Melanocyte of skin (primary cell): ENCODE measurements around the gene TBL2. TPM values are rescaled to one million over a fixed set of nuclear protein-coding genes. Genes with fewer than 3 reads are reported as not detected.

Experiments used
- total RNA-seq, 2 donors: library from RNA; depleted of rRNA; stranded (reverse); fragments of >200 nt; gene quantifications; 2 replicates each; pipeline ENCODE4 v1.2.3, GENCODE V29; 2012

The TBL2 gene, protein sequence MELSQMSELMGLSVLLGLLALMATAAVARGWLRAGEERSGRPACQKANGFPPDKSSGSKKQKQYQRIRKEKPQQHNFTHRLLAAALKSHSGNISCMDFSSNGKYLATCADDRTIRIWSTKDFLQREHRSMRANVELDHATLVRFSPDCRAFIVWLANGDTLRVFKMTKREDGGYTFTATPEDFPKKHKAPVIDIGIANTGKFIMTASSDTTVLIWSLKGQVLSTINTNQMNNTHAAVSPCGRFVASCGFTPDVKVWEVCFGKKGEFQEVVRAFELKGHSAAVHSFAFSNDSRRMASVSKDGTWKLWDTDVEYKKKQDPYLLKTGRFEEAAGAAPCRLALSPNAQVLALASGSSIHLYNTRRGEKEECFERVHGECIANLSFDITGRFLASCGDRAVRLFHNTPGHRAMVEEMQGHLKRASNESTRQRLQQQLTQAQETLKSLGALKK
- 10 to 100 TPM; 62.3 to 86.9 TPM for total RNA-seq

DNA sequence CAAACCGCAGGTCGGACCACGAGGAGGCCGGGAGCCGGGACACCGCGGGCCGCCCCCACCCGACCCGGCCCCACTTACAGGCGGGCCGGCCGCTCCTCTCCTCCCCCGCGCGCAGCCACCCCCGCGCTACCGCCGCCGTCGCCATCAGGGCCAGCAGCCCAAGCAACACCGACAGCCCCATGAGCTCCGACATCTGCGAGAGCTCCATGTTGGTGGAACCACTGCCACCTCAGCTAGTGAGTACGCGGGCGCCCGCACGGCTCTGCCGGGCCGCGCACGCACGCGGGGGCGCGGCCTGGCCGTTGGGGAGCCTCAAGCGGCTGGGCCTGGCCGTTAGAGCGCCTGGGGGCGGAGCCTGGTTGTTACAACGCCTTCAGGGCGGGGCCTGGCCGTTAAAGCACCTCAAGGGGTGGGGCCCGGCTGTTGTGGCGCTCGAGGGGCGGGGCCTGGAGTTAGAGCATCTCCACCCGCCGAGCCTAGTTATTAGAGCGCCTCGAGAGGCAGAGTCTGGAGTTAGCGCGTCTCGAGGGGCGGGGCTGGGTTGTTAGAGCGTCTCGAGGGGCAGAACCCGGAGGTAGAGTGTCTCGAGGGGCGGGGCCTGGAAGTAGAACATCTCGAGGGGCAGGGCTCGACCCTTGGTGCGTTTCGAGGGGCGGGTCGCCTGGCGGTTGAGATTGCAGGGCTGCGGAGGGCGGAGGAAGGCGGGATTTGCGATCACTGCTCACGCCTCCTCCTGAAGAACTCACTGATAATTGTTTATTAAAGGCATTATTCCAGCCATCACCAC, at the start of gene TBL2:
TBL2 (minus strand) TSS at position 238 of the 787 bp plus-strand sequence; CDS start at position 208, 30 bp downstream.

DNA sequence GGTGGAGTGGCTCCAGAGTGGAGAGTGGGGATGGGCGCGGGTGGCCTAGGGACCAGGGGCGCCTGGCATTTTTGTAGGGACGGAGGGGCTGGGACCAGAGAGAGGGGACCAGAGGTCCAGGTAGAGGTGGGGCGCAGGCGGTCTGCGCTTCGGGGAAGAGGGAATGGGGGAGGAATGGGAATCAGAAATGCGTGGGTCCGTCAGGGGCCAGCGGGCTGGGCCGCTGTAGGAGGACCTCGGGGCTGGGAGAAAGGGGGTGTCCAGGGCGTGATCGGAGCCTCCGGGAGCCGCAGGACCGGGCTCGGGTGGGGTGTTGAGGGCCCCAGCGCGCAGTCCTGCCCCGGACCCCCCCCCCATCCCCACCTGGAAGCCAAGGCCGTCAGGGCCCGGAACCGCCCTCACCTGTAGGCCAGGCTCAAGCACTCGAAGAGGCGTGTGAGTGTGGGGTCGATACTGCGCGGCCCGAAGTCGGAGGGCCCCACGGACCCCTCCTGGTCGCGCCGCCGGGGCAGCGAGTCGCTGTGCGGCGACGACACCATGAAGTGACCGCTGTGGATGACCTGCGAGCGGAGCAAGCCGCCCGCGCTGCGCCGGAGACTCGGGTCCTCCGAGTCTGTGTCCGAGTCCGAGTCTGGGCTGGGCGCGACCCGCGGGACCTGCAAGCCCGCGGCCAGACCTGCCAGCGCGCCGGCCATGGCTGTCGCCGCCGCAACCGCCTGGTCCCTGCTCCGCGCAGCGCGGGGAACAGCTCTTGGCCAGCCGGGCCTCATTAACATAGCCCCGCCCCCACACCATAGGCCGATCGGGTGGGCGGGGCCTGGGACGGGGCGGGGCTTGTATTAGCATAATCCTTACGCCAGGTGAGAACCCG, 45.7 kb upstream of the TBL2 start, which contains the start of gene MLXIPL:
MLXIPL (minus strand) TSS at position 725 of the 871 bp plus-strand sequence; CDS start at position 695, 30 bp downstream.

DNA sequence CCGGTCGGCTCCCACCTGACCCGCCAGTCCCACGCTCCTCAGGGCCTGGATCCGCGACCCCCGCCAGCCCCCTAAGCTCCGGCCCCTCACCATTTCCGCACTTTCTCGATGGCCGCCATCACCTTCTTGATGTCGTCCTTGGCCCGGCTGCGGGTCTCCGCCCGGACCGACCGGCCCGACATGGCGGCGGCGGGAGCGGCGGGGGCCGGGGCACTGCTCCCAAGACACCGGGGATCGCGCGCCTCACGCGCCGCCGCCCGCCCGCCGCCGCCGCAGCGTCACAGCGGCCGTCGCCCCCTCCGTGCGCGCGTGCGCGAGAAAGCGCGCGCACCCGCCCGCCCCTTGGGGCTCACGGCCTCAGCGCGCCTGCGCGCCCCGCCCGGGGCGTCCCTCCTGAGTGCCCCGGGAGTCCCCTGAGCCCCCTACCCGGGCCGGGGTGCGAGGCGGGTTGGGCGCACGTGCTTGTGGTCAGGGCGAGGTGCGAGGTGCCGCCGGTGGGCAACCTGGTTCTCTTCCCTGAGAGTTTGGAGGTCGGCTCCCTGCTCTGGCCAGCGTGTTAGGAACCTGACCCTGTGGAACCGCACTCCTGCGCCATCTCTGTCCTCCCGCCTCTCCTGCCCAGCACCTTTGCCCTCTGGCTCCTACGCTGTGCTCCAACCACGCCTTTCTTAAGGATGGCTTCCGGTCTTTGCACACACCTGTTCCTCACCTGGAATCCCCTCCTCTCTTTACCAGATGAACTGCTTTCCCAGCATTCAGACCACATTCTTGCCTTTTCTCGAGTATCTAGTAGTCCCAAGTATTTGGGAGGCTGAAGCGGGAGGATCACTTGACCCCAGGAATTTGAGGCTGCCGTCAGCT, 20.8 kb downstream of the TBL2 start, which contains the start of gene BCL7B:
BCL7B (minus strand) TSS at position 294 of the 861 bp plus-strand sequence; CDS start at position 182, 112 bp downstream.

DNA sequence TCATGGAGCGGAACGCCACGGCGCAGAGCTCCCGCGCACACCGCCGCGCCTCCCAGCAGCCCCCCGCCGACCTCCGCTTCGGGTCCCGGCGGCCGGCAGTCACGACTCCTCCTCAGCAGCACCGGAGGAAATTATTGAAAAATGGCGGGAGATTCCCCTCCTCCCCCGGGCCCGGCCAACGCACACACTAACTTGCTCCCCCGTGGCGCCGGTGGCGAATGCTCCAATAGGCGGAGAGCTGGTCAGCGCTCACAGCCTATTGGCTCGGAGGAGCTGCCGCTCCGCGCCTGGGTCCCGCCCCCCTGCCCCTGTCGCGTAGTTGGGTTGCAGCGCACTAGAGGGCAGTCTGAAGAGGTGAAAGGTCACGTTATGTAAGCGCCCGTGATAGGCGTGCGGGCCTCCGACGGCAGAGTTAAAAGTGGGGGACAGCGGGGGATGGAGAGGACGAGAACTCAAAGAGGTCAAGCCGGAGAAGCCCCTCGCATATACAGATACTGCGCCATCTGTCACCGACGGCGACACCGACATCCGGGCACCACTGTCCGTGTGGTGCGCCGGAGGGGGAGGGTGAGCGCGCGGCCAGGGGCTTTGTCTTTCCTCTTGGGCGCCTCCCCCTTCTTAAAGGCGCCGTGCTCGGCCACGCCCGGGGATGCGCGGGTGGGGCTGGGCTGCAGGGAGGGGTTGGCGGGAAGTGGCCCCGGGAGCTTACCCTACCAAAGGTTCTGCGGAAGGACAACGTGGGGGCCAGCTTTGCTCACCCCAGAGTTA, 56.1 kb downstream of the TBL2 start, which contains the start of gene BAZ1B:
BAZ1B (minus strand) TSS at position 189 of the 768 bp plus-strand sequence. CDS start 360 bp downstream, outside the sequence.

Other genes with a start within 250 kb of the TBL2 start
- 10 to 100 TPM; 12.3 to 14.5 TPM for gene FZD9, start 144.8 kb downstream of the TBL2 start, total RNA-seq
- gene BAZ1B, start 56.3 kb downstream of the TBL2 start, total RNA-seq: 10 to 100 TPM; 45.8 to 57.3 TPM
- 10 to 100 TPM; 20.0 to 26.3 TPM for gene BCL7B, start 20.9 kb downstream of the TBL2 start, total RNA-seq
- gene MLXIPL, start 45.9 kb upstream of the TBL2 start, total RNA-seq: not detected
- 1 to 10 TPM; 3.3 to 3.4 TPM for gene VPS37D, start 89.3 kb upstream of the TBL2 start, total RNA-seq
- gene DNAJC30, start 104.9 kb upstream of the TBL2 start, total RNA-seq: 1 to 10 TPM; 2.8 to 3.7 TPM
- 10 to 100 TPM; 40.3 to 53.3 TPM for gene BUD23, start 105.0 kb upstream of the TBL2 start, total RNA-seq
- gene STX1A, start 141.1 kb upstream of the TBL2 start, total RNA-seq: 1 to 10 TPM; 3.8 to 7.0 TPM
- gene ABHD11, start 160.2 kb upstream of the TBL2 start, total RNA-seq: 10 to 100 TPM in 1 of 2 donors, 1 to 10 TPM in 1; 10.0 to 20.0 TPM
- not detected for gene CLDN3, start 191.7 kb upstream of the TBL2 start, total RNA-seq